ENCODE results near the gene TEX29. TPM values are rescaled to one million over a fixed set of nuclear protein-coding genes. Genes with fewer than 3 reads are reported as not detected.

TEX29 gene
- total and polyA plus RNA-seq, 8 donors, result 0.23 to 3.8 (median 1.3) TPM; not detected in 4

GRCh38 chr13:111295886-111296285 is 24.6 kb upstream of the TEX29 start:
- no peak for TF ChIP-seq CTCF (IDR thresholded peaks at IDR 0.05)
- no peaks in the 10 kb centered on the region for H3K27me3 ChIP-seq
- peaks cover 0 to 38% (median 0%) of the 10 kb centered on the region in 3 donors for H3K36me3 ChIP-seq
- H3K4me1 ChIP-seq, result no peaks in the 10 kb centered on the region
- intact Hi-C loops (cut with DNase I), result no loop called here
- no peak for DNase-seq
- no peak for FAIRE-seq
- WGBS, 2 donors, result 92 to 95% methylated on average over 9 of the region's 9 CpGs
- ATAC-seq, result no peak
- H3K27ac ChIP-seq, result no peak overlapping the region
- H3K4me3 ChIP-seq, result no peak overlapping the region
- no peaks in the 10 kb centered on the region for H3K9me3 ChIP-seq

GRCh38 chr13:111296417-111296816 is 24.0 kb upstream of the TEX29 start:
- H3K36me3 ChIP-seq, result peaks cover 0 to 42% (median 2%) of the 10 kb centered on the region in 3 donors
- TF ChIP-seq CTCF (IDR thresholded peaks at IDR 0.05), result no peak
- intact Hi-C loops (cut with DNase I), result no loop called here
- no peaks in the 10 kb centered on the region for H3K9me3 ChIP-seq
- ATAC-seq (no peak), FAIRE-seq (no peak), DNase-seq (no peak)
- H3K4me1 ChIP-seq, result no peaks in the 10 kb centered on the region
- no peaks in the 10 kb centered on the region for H3K27me3 ChIP-seq
- H3K4me3 ChIP-seq, result no peak overlapping the region
- 84 to 90% methylated on average over 6 of the region's 6 CpGs for WGBS, 2 donors
- H3K27ac ChIP-seq, result no peak overlapping the region

GRCh38 chr13:111298214-111298975 is 22.0 kb upstream of the TEX29 start:
- Histone ChIP-seq H3K27me3 (no peaks in the 10 kb centered on the region), H3K27ac (no peak overlapping the region), H3K4me1 (no peaks in the 10 kb centered on the region), H3K9me3 (no peaks in the 10 kb centered on the region), H3K4me3 (no peak overlapping the region), H3K36me3 (peaks cover 0 to 42% (median 15%) of the 10 kb centered on the region in 3 donors)
- DNase-seq (no peak), ATAC-seq (no peak), FAIRE-seq (no peak)
- intact Hi-C loops (cut with DNase I), result no loop called here
- 80 to 88% methylated on average over 13 of the region's 13 CpGs for WGBS, 2 donors
- TF ChIP-seq CTCF (IDR thresholded peaks at IDR 0.05), result no peak

- intact Hi-C loops (cut with DNase I), result no loop called here
- Histone ChIP-seq H3K4me1 (no peaks in the 10 kb centered on the region), H3K36me3 (peaks cover 0 to 52% (median 23%) of the 10 kb centered on the region in 3 donors), H3K27me3 (no peaks in the 10 kb centered on the region), H3K4me3 (no peak overlapping the region), H3K9me3 (no peaks in the 10 kb centered on the region), H3K27ac (no peak overlapping the region)
- no peak for FAIRE-seq
- 96% methylated on average over 22 of the region's 22 CpGs for WGBS, 2 donors
- ATAC-seq, result no peak
- TF ChIP-seq CTCF (IDR thresholded peaks at IDR 0.05), result no peak
- no peak for DNase-seq
These were observed 18.3 kb upstream of the TEX29 start for GRCh38 chr13:111302045-111302726.

- no peak for TF ChIP-seq CTCF (IDR thresholded peaks at IDR 0.05)
- H3K27me3 ChIP-seq, result no peaks in the 10 kb centered on the region
- WGBS, 2 donors, result 96 to 97% methylated on average over 11 of the region's 11 CpGs
- H3K4me1 ChIP-seq, result no peaks in the 10 kb centered on the region
- no peak overlapping the region for H3K27ac ChIP-seq
- ATAC-seq (no peak), DNase-seq (no peak), FAIRE-seq (no peak)
- intact Hi-C loops (cut with DNase I), result no loop called here
- H3K4me3 ChIP-seq, result no peak overlapping the region
- no peaks in the 10 kb centered on the region for H3K9me3 ChIP-seq
- H3K36me3 ChIP-seq, result peaks cover 0 to 44% (median 23%) of the 10 kb centered on the region in 3 donors
These were observed 16.9 kb upstream of the TEX29 start for GRCh38 chr13:111303559-111303958.
